Measurements from ENCODE around the gene DSCAM. TPM values are rescaled to one million over a fixed set of nuclear protein-coding genes. Genes with fewer than 3 reads are reported as not detected.

The DSCAM gene
- total and polyA plus RNA-seq, 2 donors (not counting 3 experiments of a cell fraction or from before 2014, with no cell fraction given), result not detected

- Histone ChIP-seq H4K20me1 (replicated peaks; ENCODE audit: control insufficient read depth, extremely low read depth, insufficient read depth, low read length) (no peaks in the 10 kb centered on the region), H2AFZ (ENCODE audit: low read depth, low read length) (no peak overlapping the region), H3K9me3 (replicated peaks; ENCODE audit: control insufficient read depth, insufficient read depth, low read length) (peaks cover 6% of the 10 kb centered on the region), H3K4me3 (replicated peaks in 1 of 3; ENCODE audit: insufficient read depth in 1 of 3, low read depth in 1 of 3, low read length in 3 of 3) (no peak overlapping the region), H3K79me2 (ENCODE audit: control insufficient read depth, insufficient read depth, low read length) (no peaks in the 10 kb centered on the region), H3K4me2 (ENCODE audit: insufficient read depth, low read length) (no peak overlapping the region), H3K4me1 (ENCODE audit: control insufficient read depth, extremely low read depth, insufficient read depth, low read length) (no peaks in the 10 kb centered on the region), H3K36me3 (ENCODE audit: control insufficient read depth in 2 of 2, extremely low read depth in 1 of 2, insufficient read depth in 2 of 2, low read length in 2 of 2) (no peaks in the 10 kb centered on the region), H3K27ac (ENCODE audit: insufficient read depth, low read depth, low read length) (no peak overlapping the region), H3K27me3 (ENCODE audit: control insufficient read depth in 2 of 2, insufficient read depth in 2 of 2, low read length in 2 of 2) (no peaks in the 10 kb centered on the region), H3K9me1 (replicated peaks; ENCODE audit: control insufficient read depth, extremely low read depth, insufficient read depth, low read length) (no peaks in the 10 kb centered on the region), H3K9ac (replicated peaks; ENCODE audit: extremely low read depth, insufficient read depth, low read length) (no peak overlapping the region)
- TF ChIP-seq MYC (IDR thresholded peaks at IDR 0.05; ENCODE audit: low read depth, low read length), result no peak
- no peak for TF ChIP-seq POLR2A (IDR thresholded peaks at IDR 0.05; ENCODE audit: low read depth, low read length)
- no peak for TF ChIP-seq MAX (IDR thresholded peaks at IDR 0.05; ENCODE audit: insufficient read depth, insufficient read length)
- no peak for TF ChIP-seq CTCF (IDR thresholded peaks at IDR 0.05; ENCODE audit: extremely low read depth in 1 of 2, insufficient read depth in 1 of 2, low read depth in 1 of 2, low read length in 2 of 2)
- no peak for TF ChIP-seq JUN (IDR thresholded peaks at IDR 0.05; ENCODE audit: borderline replicate concordance, insufficient read depth, insufficient read length, low read depth)
- TF ChIP-seq EZH2 (IDR thresholded peaks at IDR 0.05; ENCODE audit: borderline replicate concordance, low read depth, low read length, severe bottlenecking), result no peak
- TF ChIP-seq FOS (IDR thresholded peaks at IDR 0.05; ENCODE audit: borderline replicate concordance, insufficient read depth, low read length), result no peak
- ChIA-PET CTCF (no interaction called here), POLR2A (interaction anchor here (0.7 kb wide), 1 partner anchor 179 kb away, joined by 10 read pairs; no protein-coding TSS in a partner anchor)
- BruUV-seq (replicated peaks), result no TSS peak
- DNase-seq (ENCODE audit: low read depth, low spot score), result no peak
- FAIRE-seq, result no peak
- dilution Hi-C loops (cut with MboI; ENCODE audit: extremely low pct_ligation_motif_present, low sequenced_read_pairs) (no loop called here), intact Hi-C loops (cut with micrococcal nuclease) (no loop called here)
Observed at GRCh38 chr21:40179166-40179565, 667.8 kb downstream of the DSCAM start.
